PC-3 (cell line): ENCODE measurements around the gene TBC1D8. TPM values are rescaled to one million over a fixed set of nuclear protein-coding genes. Genes with fewer than 3 reads are reported as not detected.

Experiments
- total RNA-seq: library from RNA; depleted of rRNA; stranded (reverse); fragments of >200 nt; gene quantifications from 2 replicates; pipeline ENCODE4 v1.2.3, GENCODE V29; 2014; rRNA removed

Gene TBC1D8
- total RNA-seq, 1 experiment from 2014 or later, result 39.7 TPM

Other genes starting within 250 kb of the TBC1D8 start
- 638 and 756 TPM in 2 replicates for gene RPL31, start 149.1 kb downstream of the TBC1D8 start, total RNA-seq
- gene CNOT11, start 101.5 kb upstream of the TBC1D8 start, total RNA-seq, result 44.9 and 48.5 TPM in 2 replicates
- gene RNF149, start 157.3 kb upstream of the TBC1D8 start, total RNA-seq, result 47.3 and 68.0 TPM in 2 replicates
- gene CREG2, start 236.1 kb upstream of the TBC1D8 start, total RNA-seq, result 40.0 and 67.9 TPM in 2 replicates